ENCODE data around the gene NPPA. TPM values are rescaled to one million over a fixed set of nuclear protein-coding genes. Genes with fewer than 3 reads are reported as not detected.

NPPA gene
- total and polyA plus RNA-seq, 3 donors from 2014 or later: not detected

- H3K27me3 ChIP-seq: no peaks in the 10 kb centered on the region
- TF ChIP-seq CTCF (IDR thresholded peaks at IDR 0.05) (no peak), POLR2A (IDR thresholded peaks at IDR 0.05) (no peak)
- intact Hi-C loops (cut with DNase I; ENCODE audit: low total_unique reads): no loop called here
- H3K4me1 ChIP-seq: no peaks in the 10 kb centered on the region
- WGBS, 2 donors: 50 to 56% methylated on average over 11 of the region's 11 CpGs
- DNase-seq: no peak
- H3K27ac ChIP-seq: no peak overlapping the region
- no peak overlapping the region for H3K4me3 ChIP-seq
- no peaks in the 10 kb centered on the region for H3K9me3 ChIP-seq
- no peaks in the 10 kb centered on the region for H3K36me3 ChIP-seq (ENCODE audit: low read depth, missing control alignments)
Measured at GRCh38 chr1:11850156-11850555, 2.6 kb upstream of the NPPA start.

- Histone ChIP-seq H3K36me3 (ENCODE audit: low read depth, missing control alignments) (no peaks in the 10 kb centered on the region), H3K27me3 (no peaks in the 10 kb centered on the region), H3K27ac (no peak overlapping the region), H3K4me1 (no peaks in the 10 kb centered on the region), H3K9me3 (no peaks in the 10 kb centered on the region), H3K4me3 (no peak overlapping the region)
- no peak for DNase-seq
- TF ChIP-seq CTCF (IDR thresholded peaks at IDR 0.05) (no peak), POLR2A (IDR thresholded peaks at IDR 0.05) (no peak)
- intact Hi-C loops (cut with DNase I; ENCODE audit: low total_unique reads): no loop called here
- WGBS, 2 donors: 74 to 80% methylated on average over 9 of the region's 9 CpGs
Measured at GRCh38 chr1:11848373-11848700, 754 bp upstream of the NPPA start.

- Histone ChIP-seq H3K27me3 (no peaks in the 10 kb centered on the region), H3K9me3 (no peaks in the 10 kb centered on the region), H3K27ac (no peak overlapping the region), H3K36me3 (ENCODE audit: low read depth, missing control alignments) (no peaks in the 10 kb centered on the region), H3K4me1 (no peaks in the 10 kb centered on the region), H3K4me3 (no peak overlapping the region)
- no peak for DNase-seq
- 59% methylated on average over 5 of the region's 5 CpGs for WGBS, 2 donors
- TF ChIP-seq CTCF (IDR thresholded peaks at IDR 0.05): no peak
- no peak for TF ChIP-seq POLR2A (IDR thresholded peaks at IDR 0.05)
- intact Hi-C loops (cut with DNase I; ENCODE audit: low total_unique reads): no loop called here
Measured at GRCh38 chr1:11845641-11846335, 1.8 kb downstream of the NPPA start.

- Histone ChIP-seq H3K27me3 (no peaks in the 10 kb centered on the region), H3K36me3 (ENCODE audit: low read depth, missing control alignments) (no peaks in the 10 kb centered on the region), H3K4me1 (no peaks in the 10 kb centered on the region), H3K9me3 (no peaks in the 10 kb centered on the region), H3K27ac (no peak overlapping the region), H3K4me3 (no peak overlapping the region)
- intact Hi-C loops (cut with DNase I; ENCODE audit: low total_unique reads): no loop called here
- 76 to 78% methylated on average over 19 of the region's 19 CpGs for WGBS, 2 donors
- no peak for TF ChIP-seq POLR2A (IDR thresholded peaks at IDR 0.05)
- no peak for TF ChIP-seq CTCF (IDR thresholded peaks at IDR 0.05)
- peak; percentile 50 for DNase-seq
Measured at GRCh38 chr1:11842154-11843041, 5.2 kb downstream of the NPPA start.
